Liver (tissue), 3 donors: Measurements from ENCODE around the gene KRT28.

Experiments
- ATF3 ChIP-seq: IDR thresholded peaks from 2 replicates; pipeline ENCODE4 v1.6.1; 2016; ENCODE audit warnings: antibody characterized with exemption
- CTCF ChIP-seq: fragments of 150-350 bp; IDR thresholded peaks from 2 replicates; pipeline ENCODE4 v1.5.1; 2017; ENCODE audit warnings: improper control_type of control experiment, low read depth, low read length; ENCODE audit not compliant: missing input control
- HNF4A ChIP-seq, 2 donors: conservative IDR thresholded peaks; 2 replicates each; pipeline ENCODE4 v1.6.1; 2016; ENCODE audit warnings: antibody characterized with exemption in 2 of 2, mild to moderate bottlenecking in 2 of 2
- MAX ChIP-seq: IDR thresholded peaks from 2 replicates; pipeline ENCODE4 v1.6.1; 2016; ENCODE audit warnings: antibody characterized with exemption
- RAD21 ChIP-seq, 2 donors: IDR thresholded peaks; 2 replicates each; pipeline ENCODE4 v1.6.1; 2016; ENCODE audit warnings: antibody characterized with exemption in 2 of 2, mild to moderate bottlenecking in 2 of 2
- REST ChIP-seq: IDR thresholded peaks from 2 replicates; pipeline ENCODE4 v1.6.1; 2016; ENCODE audit warnings: antibody characterized with exemption, mild to moderate bottlenecking
- TAF1 ChIP-seq: conservative IDR thresholded peaks from 2 replicates; pipeline ENCODE4 v1.6.1; 2016; ENCODE audit warnings: antibody characterized with exemption, mild to moderate bottlenecking
- donor health status: healthy.
- donor health status: healthy.

GRCh38 chr17:40779181-40779909, 20.4 kb downstream of the KRT28 start:
- TF ChIP-seq REST: no peak
- no peak for TF ChIP-seq RAD21 (IDR thresholded peaks at IDR 0.05)
- TF ChIP-seq CTCF: no peak
- TF ChIP-seq TAF1: no peak
- no peak for TF ChIP-seq MAX
- TF ChIP-seq ATF3: no peak
- no peak for TF ChIP-seq HNF4A (conservative IDR thresholded peaks at IDR 0.05)
